Mucosa of descending colon (tissue), 3 donors: ENCODE data around the gene DDAH1. TPM values are rescaled to one million over a fixed set of nuclear protein-coding genes. Genes with fewer than 3 reads are reported as not detected.

Experiments used
- ATAC-seq: fragments of 200-7000 bp; cut with Tn5 transposase; one replicate; pipeline ENCODE4 v1.9.1; 2020; ENCODE audit warnings: mild to moderate bottlenecking, moderate library complexity
- DNase-seq, 3 donors: peaks; one replicate each; pipeline ENCODE4 v3.0.0-alpha.2; 2020
- H3K36me3 ChIP-seq: fragments of 200-600 bp; one replicate; pipeline ENCODE4 v1.8.0; 2021; ENCODE audit warnings: low read depth, mild to moderate bottlenecking
- H3K4me1 ChIP-seq: fragments of 200-600 bp; one replicate; pipeline ENCODE4 v1.8.0; 2021; ENCODE audit warnings: low read depth, mild to moderate bottlenecking
- H3K4me3 ChIP-seq: fragments of 200-600 bp; one replicate; pipeline ENCODE4 v1.8.0; 2021; ENCODE audit warnings: mild to moderate bottlenecking
- H3K9me3 ChIP-seq: fragments of 200-600 bp; one replicate; pipeline ENCODE4 v1.8.0; 2021; ENCODE audit warnings: mild to moderate bottlenecking
- intact Hi-C, 2 donors: fragments of 100-400 bp; cut with DNase I in 1 of 2; cut with micrococcal nuclease in 1 of 2; formaldehyde crosslinking; loops; one replicate each; pipeline versions ENCODE4 v1.11.0 to v1.11.1; 2022; cut with DNase I, micrococcal nuclease
- total RNA-seq, 3 donors: library from RNA; stranded (reverse); fragmentation: NEBNext Ultra II Directional in 2 of 3; extraction: Animal tissue kit (Norgen Biotek cat#: 25700) in 2 of 3; gene quantifications; one replicate each; pipeline versions ENCODE4 v1.2.1 to v1.2.4, GENCODE V29; 2021 to 2023
- TF ChIP-seq, protein P1 (sequence below): fragments of 200-600 bp; IDR thresholded peaks from one replicate; pipeline ENCODE4 v1.8.0; 2022; ENCODE audit warnings: antibody characterized with exemption, mild to moderate bottlenecking
- donor health status: DM: no; HTN: no; CAD: no; lungs with moderate emphysema.
- donor health status: DM: no; HTN: no; CAD: no.
- donor health status: DM: no; HTN: yes; CAD: no.

The DDAH1 gene
- total RNA-seq, 3 donors from 2014 or later = 45.9 to 86.3 (median 74.1) TPM

DNA sequence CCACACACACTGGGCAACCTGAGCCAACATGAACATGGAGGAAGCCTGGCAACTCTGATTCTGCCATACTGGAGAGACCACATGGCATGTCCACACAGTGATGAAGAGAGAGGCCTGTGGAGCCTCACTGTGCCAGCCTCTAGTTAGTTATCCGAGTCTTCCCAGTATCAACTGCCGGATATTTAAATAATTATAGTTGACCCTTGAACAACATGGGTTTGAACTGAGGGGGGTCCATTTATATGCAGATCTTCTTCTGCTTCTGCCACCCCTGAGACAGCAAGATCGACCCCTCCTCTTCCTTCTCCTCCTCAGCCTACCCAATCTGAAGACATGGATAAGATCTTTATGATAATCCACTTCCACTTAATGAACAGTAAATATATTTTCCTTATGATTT lies 27.8 kb downstream of the DDAH1 start:
- DNase-seq (no peak), ATAC-seq (no peak)
- no peak overlapping the region for H3K4me3 ChIP-seq
- H3K9me3 ChIP-seq = no peaks in the 10 kb centered on the region
- no peaks in the 10 kb centered on the region for H3K36me3 ChIP-seq
- TF ChIP-seq, protein P1, sequence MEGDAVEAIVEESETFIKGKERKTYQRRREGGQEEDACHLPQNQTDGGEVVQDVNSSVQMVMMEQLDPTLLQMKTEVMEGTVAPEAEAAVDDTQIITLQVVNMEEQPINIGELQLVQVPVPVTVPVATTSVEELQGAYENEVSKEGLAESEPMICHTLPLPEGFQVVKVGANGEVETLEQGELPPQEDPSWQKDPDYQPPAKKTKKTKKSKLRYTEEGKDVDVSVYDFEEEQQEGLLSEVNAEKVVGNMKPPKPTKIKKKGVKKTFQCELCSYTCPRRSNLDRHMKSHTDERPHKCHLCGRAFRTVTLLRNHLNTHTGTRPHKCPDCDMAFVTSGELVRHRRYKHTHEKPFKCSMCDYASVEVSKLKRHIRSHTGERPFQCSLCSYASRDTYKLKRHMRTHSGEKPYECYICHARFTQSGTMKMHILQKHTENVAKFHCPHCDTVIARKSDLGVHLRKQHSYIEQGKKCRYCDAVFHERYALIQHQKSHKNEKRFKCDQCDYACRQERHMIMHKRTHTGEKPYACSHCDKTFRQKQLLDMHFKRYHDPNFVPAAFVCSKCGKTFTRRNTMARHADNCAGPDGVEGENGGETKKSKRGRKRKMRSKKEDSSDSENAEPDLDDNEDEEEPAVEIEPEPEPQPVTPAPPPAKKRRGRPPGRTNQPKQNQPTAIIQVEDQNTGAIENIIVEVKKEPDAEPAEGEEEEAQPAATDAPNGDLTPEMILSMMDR = no peak
- H3K4me1 ChIP-seq = no peaks in the 10 kb centered on the region
- intact Hi-C loops = no loop called here

DNA sequence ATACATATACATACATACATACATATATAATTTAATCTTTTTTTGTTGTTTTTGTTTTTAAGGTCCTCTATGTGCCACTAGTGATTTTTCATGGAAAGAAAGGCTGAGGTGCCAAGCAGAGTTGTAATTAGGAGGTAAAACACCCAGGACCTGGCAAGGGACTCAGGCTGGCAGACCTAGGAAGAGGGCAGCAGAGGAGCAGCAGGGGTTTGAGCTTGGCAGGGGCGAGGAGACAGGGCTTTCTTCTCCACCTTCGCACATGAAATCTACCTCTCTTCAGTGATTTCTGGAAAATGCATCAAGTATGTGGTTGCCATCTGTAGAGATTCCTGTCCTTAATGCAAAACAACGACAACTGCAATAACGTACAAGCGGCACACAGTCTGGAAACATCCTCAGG lies 31.9 kb downstream of the DDAH1 start:
- Histone ChIP-seq H3K36me3 (no peaks in the 10 kb centered on the region), H3K9me3 (no peaks in the 10 kb centered on the region), H3K4me3 (no peak overlapping the region), H3K4me1 (no peaks in the 10 kb centered on the region)
- ATAC-seq (no peak), DNase-seq (no peak)
- intact Hi-C loops = no loop called here
- TF ChIP-seq, protein P1 = no peak

DNA sequence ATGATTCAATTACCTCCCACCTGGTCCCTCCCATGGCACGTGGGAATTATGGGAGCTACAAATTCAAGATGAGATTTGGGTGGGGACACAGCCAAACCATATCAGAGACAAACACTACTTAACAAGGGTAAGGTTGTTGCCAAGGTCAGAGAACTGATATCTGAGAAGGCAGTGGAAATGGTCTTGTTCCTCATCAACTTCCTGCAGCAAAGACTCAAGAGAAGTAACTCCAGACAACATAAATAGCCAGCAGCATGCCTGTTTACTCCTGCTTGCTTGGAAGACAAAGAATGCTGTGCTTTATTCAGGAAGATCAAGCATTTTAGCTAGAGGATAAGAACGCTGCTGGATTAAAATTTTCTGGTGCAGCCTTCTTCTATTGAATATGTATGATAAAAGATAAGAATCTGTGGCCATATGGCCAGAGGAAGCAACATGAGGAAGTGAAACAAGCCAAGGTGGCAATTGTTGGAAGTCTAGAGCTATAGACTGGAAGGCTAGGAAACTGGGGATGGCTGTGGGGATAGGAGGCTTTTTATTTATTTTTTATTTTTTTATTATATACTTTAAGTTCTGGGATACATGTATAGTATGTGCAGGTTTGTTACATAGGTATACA lies 36.4 kb downstream of the DDAH1 start:
- TF ChIP-seq, protein P1 = no peak
- ATAC-seq (no peak), DNase-seq (no peak)
- Histone ChIP-seq H3K9me3 (no peaks in the 10 kb centered on the region), H3K4me1 (no peaks in the 10 kb centered on the region), H3K36me3 (no peaks in the 10 kb centered on the region), H3K4me3 (no peak overlapping the region)
- intact Hi-C loops = no loop called here

DNA sequence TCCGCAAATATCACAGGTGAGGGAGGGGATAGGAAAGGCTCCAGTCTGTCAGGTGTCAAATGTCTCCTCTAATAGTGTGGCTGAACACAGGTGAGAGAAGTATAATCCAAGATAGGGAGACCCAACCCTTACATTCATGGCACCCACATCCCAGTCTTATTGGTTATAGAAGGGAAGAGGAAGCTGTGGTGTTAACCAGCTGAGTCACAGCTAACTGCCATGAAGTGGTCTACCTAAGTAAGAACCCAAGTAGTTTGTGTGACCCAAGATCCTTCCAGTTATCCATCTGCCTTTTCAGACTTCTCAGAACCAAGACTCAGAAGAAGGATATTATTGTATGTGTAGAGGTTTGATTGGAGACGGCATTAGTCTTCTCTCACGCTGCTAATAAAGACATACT lies 37.1 kb downstream of the DDAH1 start:
- TF ChIP-seq, protein P1 = no peak
- no peaks in the 10 kb centered on the region for H3K36me3 ChIP-seq
- intact Hi-C loops = no loop called here
- ATAC-seq = peak; percentile 16
- H3K4me1 ChIP-seq = no peaks in the 10 kb centered on the region
- DNase-seq = no peak
- no peak overlapping the region for H3K4me3 ChIP-seq
- H3K9me3 ChIP-seq = no peaks in the 10 kb centered on the region

DNA sequence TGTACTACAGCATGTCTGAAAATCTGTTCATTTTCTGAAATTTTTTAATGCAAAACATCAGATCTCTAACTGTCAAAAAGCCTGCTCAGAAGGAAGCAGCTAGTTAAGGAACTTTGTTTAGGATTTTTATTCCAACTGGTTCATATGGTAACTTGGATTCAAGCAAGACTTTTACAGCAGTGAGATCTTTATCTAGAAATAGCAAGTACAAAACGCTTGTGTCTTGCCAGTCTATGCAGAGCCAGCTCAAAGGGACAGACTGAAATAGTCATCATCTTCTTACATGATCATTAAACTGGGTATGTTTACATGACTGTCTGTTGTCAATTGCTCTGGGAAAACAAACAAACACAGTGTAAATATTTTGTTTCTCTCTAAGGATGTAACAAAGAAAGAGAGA lies 37.6 kb downstream of the DDAH1 start:
- Histone ChIP-seq H3K9me3 (no peaks in the 10 kb centered on the region), H3K4me3 (no peak overlapping the region), H3K4me1 (no peaks in the 10 kb centered on the region), H3K36me3 (no peaks in the 10 kb centered on the region)
- DNase-seq (no peak), ATAC-seq (peak; percentile 17)
- TF ChIP-seq, protein P1 = no peak
- intact Hi-C loops = no loop called here

DNA sequence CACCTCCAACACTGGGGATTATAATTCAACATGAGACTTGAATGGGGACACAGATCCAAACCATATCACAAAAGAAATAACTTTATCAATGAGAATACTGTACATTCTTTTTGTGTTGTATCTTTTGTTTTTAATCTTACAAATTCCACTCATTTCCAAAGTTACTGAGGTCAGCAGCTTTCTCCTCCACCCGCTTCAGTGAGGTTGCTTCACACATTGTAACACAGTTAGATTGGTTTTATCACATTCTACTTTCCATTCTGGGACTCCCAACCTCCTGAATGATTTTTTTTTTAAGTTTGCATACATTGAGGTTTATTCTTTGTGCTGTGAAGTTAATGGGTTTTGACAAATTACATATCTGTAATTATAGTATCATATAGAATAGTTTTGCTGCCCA lies 43.8 kb downstream of the DDAH1 start:
- DNase-seq = no peak

More for the DNA sequence above, 43.8 kb downstream of the DDAH1 start:
- no peaks in the 10 kb centered on the region for H3K36me3 ChIP-seq
- TF ChIP-seq, protein P1 = no peak
- H3K4me3 ChIP-seq = no peak overlapping the region
- ATAC-seq = no peak
- H3K4me1 ChIP-seq = no peaks in the 10 kb centered on the region
- H3K9me3 ChIP-seq = peaks cover 12% of the 10 kb centered on the region
- intact Hi-C loops = no loop called here
